DOHH2 (cell line): ENCODE results near the gene BATF2.

Source experiments
- H3F3A ChIP-seq: fragments of 200-600 bp; sonication (generic), shearing (Covaris generic); 2 replicates; pipeline ENCODE4 v1.6.0; 2016; ENCODE audit warnings: antibody characterized with exemption, mild to moderate bottlenecking; ENCODE audit not compliant: control insufficient read depth, insufficient read depth
- H3K27ac ChIP-seq: fragments of 200-600 bp; sonication (generic); 2 replicates; pipeline ENCODE4 v1.5.1; 2014; ENCODE audit warnings: low read depth, mild to moderate bottlenecking, low read length, moderate library complexity
- H3K27me3 ChIP-seq: fragments of 200-600 bp; sonication (generic); 2 replicates; pipeline ENCODE4 v1.6.1; 2014; ENCODE audit warnings: mild to moderate bottlenecking, low read length, mixed read lengths; ENCODE audit not compliant: control insufficient read depth
- H3K36me3 ChIP-seq: fragments of 200-600 bp; sonication (generic); 2 replicates; pipeline ENCODE4 v1.6.1; 2014; ENCODE audit warnings: mild to moderate bottlenecking, low read length, moderate library complexity, mixed read lengths; ENCODE audit not compliant: control insufficient read depth
- H3K4me1 ChIP-seq: fragments of 200-600 bp; sonication (generic); 2 replicates; pipeline ENCODE4 v1.6.1; 2014; ENCODE audit warnings: mild to moderate bottlenecking, low read length, mixed read lengths; ENCODE audit not compliant: control insufficient read depth
- H3K4me2 ChIP-seq: fragments of 200-600 bp; sonication (generic); 2 replicates; pipeline ENCODE4 v1.6.0; 2014; ENCODE audit warnings: mild to moderate bottlenecking, low read length, moderate library complexity
- H3K4me3 ChIP-seq: fragments of 200-600 bp; sonication (generic); 2 replicates; pipeline ENCODE4 v1.5.1; 2014; ENCODE audit warnings: mild to moderate bottlenecking, low read length, mixed read lengths
- H3K79me2 ChIP-seq: fragments of 200-600 bp; sonication (generic); 2 replicates; pipeline ENCODE4 v1.6.1; 2014; ENCODE audit warnings: mild to moderate bottlenecking, low read length, mixed read lengths; ENCODE audit not compliant: control insufficient read depth
- H3K9me2 ChIP-seq: fragments of 200-600 bp; sonication (generic); replicated peaks from 2 replicates; pipeline ENCODE4 v1.6.1; 2014; ENCODE audit warnings: mild to moderate bottlenecking, low read length, mixed read lengths; ENCODE audit not compliant: control insufficient read depth
- H3K9me3 ChIP-seq: fragments of 200-600 bp; sonication (generic); 2 replicates; pipeline ENCODE4 v1.6.1; 2014; ENCODE audit warnings: antibody characterized with exemption, low read length, mixed read lengths; ENCODE audit not compliant: control insufficient read depth, insufficient read depth
- H4K20me1 ChIP-seq: fragments of 200-600 bp; sonication (generic); 2 replicates; pipeline ENCODE4 v1.6.0; 2014; ENCODE audit warnings: low read depth, mild to moderate bottlenecking, antibody characterized with exemption, low read length, moderate library complexity; ENCODE audit not compliant: control insufficient read depth, insufficient read depth
- EZH2phosphoT487 ChIP-seq: fragments of 200-600 bp; sonication (generic); IDR thresholded peaks from 2 replicates; pipeline ENCODE4 v1.6.1; 2017; ENCODE audit warnings: borderline replicate concordance, mild to moderate bottlenecking, antibody characterized with exemption, low read length, moderate library complexity, mixed read lengths
- TF ChIP-seq, protein P1 (sequence below): fragments of 200-600 bp; sonication (generic); IDR thresholded peaks from one replicate; pipeline ENCODE4 v1.5.1; 2014; ENCODE audit warnings: antibody characterized with exemption, mild to moderate bottlenecking, low read depth, low read length; ENCODE audit not compliant: poor library complexity, severe bottlenecking

The BATF2 gene

DNA sequence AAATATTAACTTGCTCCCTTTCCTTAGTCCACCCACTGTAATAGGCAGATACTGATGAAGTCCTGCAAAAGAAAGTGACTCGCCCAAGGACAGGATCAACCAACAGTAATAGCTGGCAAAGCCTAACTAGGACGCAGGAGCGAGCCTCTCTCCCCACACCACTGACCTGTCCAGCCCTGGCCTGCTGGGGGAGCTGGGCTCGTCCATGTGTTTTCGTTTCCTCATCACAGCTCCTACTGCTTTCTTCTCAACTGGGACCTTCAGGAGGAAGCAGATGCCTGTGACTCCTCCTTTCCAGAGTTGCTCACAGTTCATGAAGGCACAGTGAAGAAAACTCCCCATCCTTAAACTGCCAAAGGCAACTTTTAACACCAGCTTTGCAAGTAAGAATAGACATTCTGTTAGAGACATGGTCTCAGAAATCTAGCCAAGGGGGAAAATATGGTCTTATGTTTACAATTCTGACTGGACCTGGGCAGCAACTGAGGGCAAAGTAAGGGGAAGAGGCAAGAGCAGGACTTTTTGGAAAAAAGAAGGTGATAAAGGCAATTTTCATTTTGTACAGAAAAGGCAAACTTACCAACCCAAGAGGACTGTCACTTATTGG, 49.5 kb downstream of the BATF2 start:
- H4K20me1 ChIP-seq = no peaks in the 10 kb centered on the region
- no peaks in the 10 kb centered on the region for H3K36me3 ChIP-seq
- peaks cover 30% of the 10 kb centered on the region for H3K4me1 ChIP-seq
- H3K9me2 ChIP-seq = no peaks in the 10 kb centered on the region
- H3K4me2 ChIP-seq = no peak overlapping the region
- no peak for TF ChIP-seq EZH2phosphoT487
- TF ChIP-seq, protein P1, sequence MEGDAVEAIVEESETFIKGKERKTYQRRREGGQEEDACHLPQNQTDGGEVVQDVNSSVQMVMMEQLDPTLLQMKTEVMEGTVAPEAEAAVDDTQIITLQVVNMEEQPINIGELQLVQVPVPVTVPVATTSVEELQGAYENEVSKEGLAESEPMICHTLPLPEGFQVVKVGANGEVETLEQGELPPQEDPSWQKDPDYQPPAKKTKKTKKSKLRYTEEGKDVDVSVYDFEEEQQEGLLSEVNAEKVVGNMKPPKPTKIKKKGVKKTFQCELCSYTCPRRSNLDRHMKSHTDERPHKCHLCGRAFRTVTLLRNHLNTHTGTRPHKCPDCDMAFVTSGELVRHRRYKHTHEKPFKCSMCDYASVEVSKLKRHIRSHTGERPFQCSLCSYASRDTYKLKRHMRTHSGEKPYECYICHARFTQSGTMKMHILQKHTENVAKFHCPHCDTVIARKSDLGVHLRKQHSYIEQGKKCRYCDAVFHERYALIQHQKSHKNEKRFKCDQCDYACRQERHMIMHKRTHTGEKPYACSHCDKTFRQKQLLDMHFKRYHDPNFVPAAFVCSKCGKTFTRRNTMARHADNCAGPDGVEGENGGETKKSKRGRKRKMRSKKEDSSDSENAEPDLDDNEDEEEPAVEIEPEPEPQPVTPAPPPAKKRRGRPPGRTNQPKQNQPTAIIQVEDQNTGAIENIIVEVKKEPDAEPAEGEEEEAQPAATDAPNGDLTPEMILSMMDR = no peak
- H3K27me3 ChIP-seq = no peaks in the 10 kb centered on the region
- H3K4me3 ChIP-seq = no peak overlapping the region
- no peaks in the 10 kb centered on the region; the same call in 1 of the 2 replicates for H3F3A ChIP-seq
- H3K9me3 ChIP-seq = no peaks in the 10 kb centered on the region
- H3K27ac ChIP-seq = no peak overlapping the region
- H3K79me2 ChIP-seq = no peaks in the 10 kb centered on the region
